Measurements from ENCODE around the gene DGKI.
A peak's percentile ranks its signal among the peaks of the same experiment; 100 is the strongest.

The DGKI gene

GRCh38 chr7:137846827-137847567 is at the start of gene DGKI:
TSS of gene DGKI (minus strand) at chr7:137846974.
- peak; percentile 70 for DNase-seq

- DNase-seq, result no peak
These were observed 48.8 kb upstream of the DGKI start for GRCh38 chr7:137895301-137896221.

- DNase-seq, result peak; percentile 67
These were observed 46.5 kb upstream of the DGKI start for GRCh38 chr7:137893143-137893742.

GRCh38 chr7:137891016-137891655 is 44.4 kb upstream of the DGKI start:
- no peak for DNase-seq

GRCh38 chr7:137890449-137890921 is 43.7 kb upstream of the DGKI start:
- DNase-seq, result peak; percentile 21

GRCh38 chr7:137888241-137888640 is 41.5 kb upstream of the DGKI start:
- DNase-seq, result no peak

- no peak for DNase-seq
These were observed 40.0 kb upstream of the DGKI start for GRCh38 chr7:137886746-137887145.

GRCh38 chr7:137886281-137886680 is 39.5 kb upstream of the DGKI start:
- DNase-seq, result no peak

GRCh38 chr7:137885678-137886077 is 38.9 kb upstream of the DGKI start:
- DNase-seq, result no peak

- DNase-seq, result peak; percentile 40
These were observed 36.0 kb upstream of the DGKI start for GRCh38 chr7:137882806-137883205.

- DNase-seq, result peak; percentile 34
These were observed 35.5 kb upstream of the DGKI start for GRCh38 chr7:137882261-137882668.

- no peak for DNase-seq
These were observed 35.0 kb upstream of the DGKI start for GRCh38 chr7:137881607-137882260.

- DNase-seq, result no peak
These were observed 33.7 kb upstream of the DGKI start for GRCh38 chr7:137880432-137880831.

- DNase-seq, result no peak
These were observed 32.8 kb upstream of the DGKI start for GRCh38 chr7:137879357-137880158.

GRCh38 chr7:137878333-137878961 is 31.7 kb upstream of the DGKI start:
- no peak for DNase-seq

GRCh38 chr7:137877027-137877675 is 30.4 kb upstream of the DGKI start:
- no peak for DNase-seq

GRCh38 chr7:137875746-137876145 is 29.0 kb upstream of the DGKI start:
- DNase-seq, result no peak

GRCh38 chr7:137873979-137874777 is 27.4 kb upstream of the DGKI start:
- no peak for DNase-seq

GRCh38 chr7:137873524-137873923 is 26.8 kb upstream of the DGKI start:
- DNase-seq, result no peak
